HEK293T (cell line): Measurements from ENCODE around the gene CRLF2.
"Not testable (repeated sequence)": the region's sequence is repeated elsewhere in the genome, so short reads cannot be mapped to it uniquely, and the experiment has no call there.

Source experiments
- CTCF ChIA-PET: fragments of 350-600 bp; formaldehyde crosslinking; extraction: SDS; loops from one replicate; lab custom pipeline; 2021; ENCODE audit warnings: antibody characterized with exemption, inconsistent platforms; lab: Yijun Ruan, JAX
- POLR2A ChIA-PET: fragments of 350-600 bp; formaldehyde crosslinking; extraction: SDS; loops from one replicate; lab custom pipeline; 2020; ENCODE audit warnings: antibody characterized with exemption, inconsistent platforms; lab: Yijun Ruan, JAX
- DNase-seq: peaks from one replicate; pipeline ENCODE4 v3.0.0; 2012; ENCODE audit warnings: mixed read lengths; ENCODE audit errors: extremely low spot score
- ARNT ChIP-seq: fragments of 450-650 bp; IDR thresholded peaks from 2 replicates; pipeline ENCODE4 v1.6.1; 2017; ENCODE audit warnings: mild to moderate bottlenecking
- BHLHE40 ChIP-seq: fragments of 450-650 bp; IDR thresholded peaks from 2 replicates; pipeline ENCODE4 v1.6.1; 2016; ENCODE audit warnings: mild to moderate bottlenecking, moderate library complexity, borderline replicate concordance
- CTBP1 ChIP-seq: fragments of 450-650 bp; IDR thresholded peaks from 2 replicates; pipeline ENCODE4 v1.6.1; 2016; ENCODE audit warnings: borderline replicate concordance
- ELF4 ChIP-seq: fragments of 450-650 bp; IDR thresholded peaks from 2 replicates; pipeline ENCODE4 v1.6.1; 2017; ENCODE audit warnings: antibody characterized with exemption
- FOXA1 ChIP-seq: fragments of 450-650 bp; IDR thresholded peaks from 2 replicates; pipeline ENCODE4 v1.6.1; 2016; ENCODE audit warnings: mild to moderate bottlenecking
- FOXK2 ChIP-seq: fragments of 450-650 bp; IDR thresholded peaks from 2 replicates; pipeline ENCODE4 v1.6.1; 2016; ENCODE audit warnings: mild to moderate bottlenecking
- FOXM1 ChIP-seq: fragments of 450-650 bp; IDR thresholded peaks from 2 replicates; pipeline ENCODE4 v1.6.1; 2017; ENCODE audit warnings: mild to moderate bottlenecking, borderline replicate concordance
- HDGF ChIP-seq: fragments of 450-650 bp; IDR thresholded peaks from 2 replicates; pipeline ENCODE4 v1.6.1; 2017; ENCODE audit warnings: antibody characterized with exemption, borderline replicate concordance
- L3MBTL2 ChIP-seq: fragments of 450-650 bp; conservative IDR thresholded peaks from 2 replicates; pipeline ENCODE4 v1.6.1; 2016; ENCODE audit warnings: mild to moderate bottlenecking
- LEF1 ChIP-seq: fragments of 450-650 bp; IDR thresholded peaks from 2 replicates; pipeline ENCODE4 v1.6.1; 2017; ENCODE audit warnings: mild to moderate bottlenecking, borderline replicate concordance
- NFRKB ChIP-seq: fragments of 450-650 bp; IDR thresholded peaks from 2 replicates; pipeline ENCODE4 v1.6.1; 2016; ENCODE audit warnings: mild to moderate bottlenecking, moderate library complexity
- PKNOX1 ChIP-seq: fragments of 450-650 bp; IDR thresholded peaks from 2 replicates; pipeline ENCODE4 v1.6.1; 2016
- SP1 ChIP-seq: fragments of 450-650 bp; IDR thresholded peaks from 2 replicates; pipeline ENCODE4 v1.6.1; 2017
- SUZ12 ChIP-seq: fragments of 450-650 bp; IDR thresholded peaks from 2 replicates; pipeline ENCODE4 v1.6.1; 2016; ENCODE audit warnings: mild to moderate bottlenecking
- TARDBP ChIP-seq: fragments of 450-650 bp; IDR thresholded peaks from 2 replicates; pipeline ENCODE4 v1.6.1; 2016
- ZNF384 ChIP-seq: fragments of 450-650 bp; IDR thresholded peaks from 2 replicates; pipeline ENCODE4 v1.6.1; 2016

Gene CRLF2, protein sequence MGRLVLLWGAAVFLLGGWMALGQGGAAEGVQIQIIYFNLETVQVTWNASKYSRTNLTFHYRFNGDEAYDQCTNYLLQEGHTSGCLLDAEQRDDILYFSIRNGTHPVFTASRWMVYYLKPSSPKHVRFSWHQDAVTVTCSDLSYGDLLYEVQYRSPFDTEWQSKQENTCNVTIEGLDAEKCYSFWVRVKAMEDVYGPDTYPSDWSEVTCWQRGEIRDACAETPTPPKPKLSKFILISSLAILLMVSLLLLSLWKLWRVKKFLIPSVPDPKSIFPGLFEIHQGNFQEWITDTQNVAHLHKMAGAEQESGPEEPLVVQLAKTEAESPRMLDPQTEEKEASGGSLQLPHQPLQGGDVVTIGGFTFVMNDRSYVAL

DNA sequence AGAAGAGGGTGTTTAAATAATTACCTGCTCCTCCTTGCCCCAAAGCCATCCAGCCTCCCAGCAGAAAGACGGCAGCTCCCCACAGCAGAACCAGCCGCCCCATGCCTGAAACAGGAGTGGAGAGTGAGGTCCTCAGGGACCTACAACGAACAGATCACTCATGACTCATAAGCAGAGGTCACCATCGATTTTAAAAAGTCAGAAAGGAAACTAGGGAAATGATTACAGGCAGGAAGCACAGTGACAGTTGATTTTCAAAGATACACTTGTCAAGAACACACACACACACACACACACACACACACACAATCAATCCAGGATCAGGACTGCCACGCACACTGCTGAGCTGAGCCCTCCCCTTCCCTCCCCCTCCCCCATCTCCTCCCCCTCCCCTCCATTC lies at the start of gene CRLF2:
Gene CRLF2 (minus strand): TSS at position 118 of the 400 bp plus-strand sequence. CDS start 15 bp downstream, at position 103.
- POLR2A ChIA-PET: no interaction called here
- CTCF ChIA-PET: no interaction called here
- DNase-seq: no peak
- no peak for TF ChIP-seq ARNT
- TF ChIP-seq FOXK2: no peak
- TF ChIP-seq HDGF: no peak
- TF ChIP-seq PKNOX1: no peak

- CTCF ChIA-PET, POLR2A ChIA-PET, DNase-seq: not testable (repeated sequence)
Measured at GRCh38 chrX:1261771-1262170, 49.3 kb upstream of the CRLF2 start.

DNA sequence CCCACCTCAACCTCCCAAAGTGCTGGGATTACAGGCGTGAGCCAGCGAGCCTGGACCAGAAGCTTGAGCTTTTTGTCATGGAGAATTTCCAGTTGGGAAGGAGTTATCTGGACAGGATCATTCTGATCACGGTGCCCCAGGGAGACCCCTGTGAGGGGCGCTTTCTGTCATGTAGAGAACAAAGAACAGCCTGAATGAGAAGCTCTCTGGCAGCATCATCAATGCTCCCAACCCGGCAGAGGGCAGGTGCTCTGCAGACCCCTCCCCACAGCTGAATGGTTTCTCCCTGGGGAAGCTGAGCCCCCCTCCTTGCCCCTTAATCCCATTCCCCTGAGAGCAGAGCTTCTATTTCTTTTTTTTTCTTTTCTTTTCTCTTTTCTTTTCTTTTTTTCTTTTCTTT lies 48.8 kb upstream of the CRLF2 start:
- DNase-seq: no peak
- POLR2A ChIA-PET: no interaction called here
- CTCF ChIA-PET: no interaction called here
- no peak for TF ChIP-seq FOXK2
- no peak for TF ChIP-seq ELF4
- TF ChIP-seq SUZ12: no peak
- no peak for TF ChIP-seq ARNT
- no peak for TF ChIP-seq NFRKB
- TF ChIP-seq SP1: no peak
- TF ChIP-seq L3MBTL2: no peak
- no peak for TF ChIP-seq TARDBP
- TF ChIP-seq FOXA1: no peak
- no peak for TF ChIP-seq ZNF384

- CTCF ChIA-PET: no interaction called here
- TF ChIP-seq SP1: no peak
- no peak for TF ChIP-seq TARDBP
- no peak for TF ChIP-seq SUZ12
- TF ChIP-seq FOXK2: no peak
- no peak for TF ChIP-seq L3MBTL2
- TF ChIP-seq ZNF384: no peak
- TF ChIP-seq FOXM1: no peak
- TF ChIP-seq BHLHE40: no peak
- TF ChIP-seq HDGF: no peak
- TF ChIP-seq ARNT: no peak
- TF ChIP-seq ELF4: no peak
- TF ChIP-seq NFRKB: no peak
- TF ChIP-seq PKNOX1: no peak
- TF ChIP-seq LEF1: no peak
- no peak for TF ChIP-seq CTBP1
- no peak for TF ChIP-seq FOXA1
- no peak for DNase-seq
- POLR2A ChIA-PET: no interaction called here
Measured at GRCh38 chrX:1252861-1253260, 40.4 kb upstream of the CRLF2 start.

DNA sequence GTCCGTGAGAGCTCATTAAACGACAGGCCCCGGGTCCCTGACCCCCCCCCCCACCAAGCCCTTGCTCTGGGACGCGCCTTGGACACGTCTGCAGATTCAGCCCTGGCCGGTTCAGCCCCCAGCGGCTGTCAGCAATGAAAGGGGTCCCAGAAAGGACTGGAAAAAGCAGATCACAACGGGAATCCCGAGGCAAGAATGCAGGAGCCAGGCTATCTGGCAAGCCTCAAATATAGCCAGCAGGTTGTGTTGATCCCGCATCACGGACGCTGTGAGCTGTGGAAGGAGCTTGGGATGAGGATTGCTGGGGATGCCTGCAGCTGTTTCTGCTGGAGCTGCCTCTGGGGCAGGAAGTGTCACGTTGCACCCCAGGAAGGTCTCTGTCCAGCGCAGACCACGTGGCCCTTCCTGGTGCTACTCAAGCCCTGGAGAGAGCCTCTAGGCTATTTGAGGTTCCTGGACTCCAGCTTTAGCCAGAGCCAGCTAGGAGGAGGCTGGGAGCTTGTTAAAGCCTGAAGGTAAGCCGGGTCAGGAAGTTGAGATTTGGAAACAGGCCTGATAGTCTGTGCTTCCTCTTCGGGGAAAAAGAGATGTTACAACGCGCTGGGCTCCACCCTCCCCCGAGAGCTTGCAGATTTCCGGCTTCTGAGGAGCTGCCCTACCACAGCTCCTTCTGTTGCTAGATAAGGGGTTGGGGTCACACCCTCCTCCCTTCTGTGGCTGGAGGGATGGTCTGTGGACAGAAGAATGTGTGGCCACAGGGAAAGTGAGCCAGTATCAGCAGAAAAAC lies 36.8 kb upstream of the CRLF2 start:
- TF ChIP-seq L3MBTL2: peak; percentile 60
- no peak for TF ChIP-seq HDGF
- TF ChIP-seq ZNF384: no peak
- no peak for TF ChIP-seq NFRKB
- no peak for TF ChIP-seq FOXM1
- no peak for TF ChIP-seq FOXA1
- no peak for TF ChIP-seq ELF4
- CTCF ChIA-PET: no interaction called here
- POLR2A ChIA-PET: no interaction called here
- no peak for DNase-seq

DNA sequence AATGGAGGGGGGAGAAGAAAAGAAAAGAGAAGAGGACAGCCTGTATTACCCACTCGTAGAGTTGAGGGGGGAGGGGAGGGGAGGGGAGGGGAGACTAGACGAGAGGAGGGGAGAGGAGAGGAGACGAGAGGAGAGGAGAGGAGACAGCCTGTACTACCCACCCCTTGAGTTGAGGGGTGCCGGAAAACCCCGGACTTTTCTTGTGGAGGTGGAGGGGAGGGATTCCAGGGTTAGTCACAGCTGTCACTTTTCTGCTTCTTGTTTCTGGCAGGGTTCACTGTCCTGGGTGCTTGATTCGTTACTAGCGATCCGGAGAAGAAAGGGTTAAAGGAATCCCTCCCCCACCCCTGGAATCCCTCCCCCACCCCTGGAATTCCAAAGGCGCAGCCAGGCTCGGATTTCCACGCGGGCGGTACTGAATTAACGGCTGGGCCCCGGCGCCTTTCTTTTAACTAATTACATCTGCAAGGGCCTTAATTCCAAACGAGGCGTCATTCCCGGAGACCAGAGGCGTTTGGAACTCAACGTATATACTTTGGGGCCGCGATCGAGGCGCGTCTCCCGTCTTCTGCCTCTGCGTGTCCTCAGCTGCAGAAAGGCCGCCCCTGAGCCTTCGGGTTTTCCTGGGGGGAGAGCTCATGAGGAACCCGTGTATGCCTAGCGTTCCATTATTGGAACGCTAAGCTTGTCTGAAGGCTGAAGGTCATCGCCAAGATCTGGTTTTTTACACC lies 36.0 kb upstream of the CRLF2 start:
- ChIA-PET POLR2A (no interaction called here), CTCF (no interaction called here)
- TF ChIP-seq FOXM1 (no peak), HDGF (no peak), PKNOX1 (no peak), LEF1 (no peak), TARDBP (no peak), ARNT (no peak)
- peak; percentile 32 for DNase-seq
